Neuron (in vitro differentiated cells): Measurements from ENCODE around the gene KIFC3.
"Not testable (repeated sequence)": the region's sequence is repeated elsewhere in the genome, so short reads cannot be mapped to it uniquely, and the experiment has no call there.

Source experiments
- H2AFZ ChIP-seq: one replicate; pipeline ENCODE4 v1.6.1; 2013; ENCODE audit warnings: low read depth, mild to moderate bottlenecking, inconsistent platforms, low read length, moderate library complexity
- H3K27me3 ChIP-seq: one replicate; pipeline ENCODE4 v1.6.1; 2013; ENCODE audit warnings: low read length; ENCODE audit not compliant: insufficient read depth
- H3K36me3 ChIP-seq: one replicate; pipeline ENCODE4 v1.6.1; 2013; ENCODE audit warnings: low read length; ENCODE audit not compliant: insufficient read depth
- H3K4me1 ChIP-seq: one replicate; pipeline ENCODE4 v1.6.1; 2013; ENCODE audit warnings: low read length; ENCODE audit not compliant: insufficient read depth
- H3K4me3 ChIP-seq: 2 replicates; pipeline ENCODE4 v1.5.1; 2013; ENCODE audit warnings: mild to moderate bottlenecking, low read length, moderate library complexity
- H3K9me3 ChIP-seq: one replicate; pipeline ENCODE4 v1.6.1; 2013; ENCODE audit warnings: low read length

Gene KIFC3

GRCh38 chr16:57796014-57796413 lies 6.3 kb downstream of the KIFC3 start:
- H3K4me1 ChIP-seq, H3K36me3 ChIP-seq, H3K27me3 ChIP-seq, H3K9me3 ChIP-seq, H3K4me3 ChIP-seq, H2AFZ ChIP-seq: not testable (repeated sequence)

- H3K36me3 ChIP-seq, result no peaks in the 10 kb centered on the region
- no peaks in the 10 kb centered on the region for H3K27me3 ChIP-seq
- no peak overlapping the region for H2AFZ ChIP-seq
- H3K9me3 ChIP-seq, result no peaks in the 10 kb centered on the region
- no peaks in the 10 kb centered on the region for H3K4me1 ChIP-seq
- H3K4me3 ChIP-seq, result no peak overlapping the region
Measured at GRCh38 chr16:57795431-57795878, 6.8 kb downstream of the KIFC3 start.

- Histone ChIP-seq H3K27me3 (no peaks in the 10 kb centered on the region), H2AFZ (no peak overlapping the region), H3K36me3 (no peaks in the 10 kb centered on the region), H3K9me3 (no peaks in the 10 kb centered on the region), H3K4me3 (no peak overlapping the region), H3K4me1 (no peaks in the 10 kb centered on the region)
Measured at GRCh38 chr16:57794849-57795430, 7.4 kb downstream of the KIFC3 start.

- no peaks in the 10 kb centered on the region for H3K36me3 ChIP-seq
- no peaks in the 10 kb centered on the region for H3K4me1 ChIP-seq
- no peaks in the 10 kb centered on the region for H3K9me3 ChIP-seq
- no peak overlapping the region for H2AFZ ChIP-seq
- no peaks in the 10 kb centered on the region for H3K27me3 ChIP-seq
- no peak overlapping the region for H3K4me3 ChIP-seq
Measured at GRCh38 chr16:57791893-57792461, 10.3 kb downstream of the KIFC3 start.

GRCh38 chr16:57791195-57791892 lies 10.9 kb downstream of the KIFC3 start:
- Histone ChIP-seq H3K27me3 (no peaks in the 10 kb centered on the region), H2AFZ (no peak overlapping the region), H3K4me3 (no peak overlapping the region), H3K36me3 (no peaks in the 10 kb centered on the region), H3K9me3 (no peaks in the 10 kb centered on the region), H3K4me1 (no peaks in the 10 kb centered on the region)

- Histone ChIP-seq H3K4me3 (no peak overlapping the region), H3K36me3 (no peaks in the 10 kb centered on the region), H3K9me3 (no peaks in the 10 kb centered on the region), H2AFZ (no peak overlapping the region), H3K27me3 (no peaks in the 10 kb centered on the region), H3K4me1 (no peaks in the 10 kb centered on the region)
Measured at GRCh38 chr16:57788951-57789350, 13.3 kb downstream of the KIFC3 start.

- H3K36me3 ChIP-seq, result no peaks in the 10 kb centered on the region
- H3K27me3 ChIP-seq, result no peaks in the 10 kb centered on the region
Measured at GRCh38 chr16:57788252-57788841, 13.9 kb downstream of the KIFC3 start.

GRCh38 chr16:57787519-57787905 lies 14.8 kb downstream of the KIFC3 start:
- no peak overlapping the region for H2AFZ ChIP-seq
- H3K36me3 ChIP-seq, result no peaks in the 10 kb centered on the region
- H3K4me3 ChIP-seq, result no peak overlapping the region
- no peaks in the 10 kb centered on the region for H3K9me3 ChIP-seq
- H3K27me3 ChIP-seq, result no peaks in the 10 kb centered on the region
- H3K4me1 ChIP-seq, result no peaks in the 10 kb centered on the region

More at GRCh38 chr16:57788252-57788841, 13.9 kb downstream of the KIFC3 start:
- Histone ChIP-seq H3K4me1 (no peaks in the 10 kb centered on the region), H3K9me3 (no peaks in the 10 kb centered on the region), H2AFZ (no peak overlapping the region), H3K4me3 (no peak overlapping the region)

- Histone ChIP-seq H3K4me1 (no peaks in the 10 kb centered on the region), H3K9me3 (no peaks in the 10 kb centered on the region), H3K27me3 (no peaks in the 10 kb centered on the region), H2AFZ (no peak overlapping the region), H3K36me3 (no peaks in the 10 kb centered on the region), H3K4me3 (no peak overlapping the region)
Measured at GRCh38 chr16:57786632-57787518, 15.4 kb downstream of the KIFC3 start.

- Histone ChIP-seq H3K9me3 (no peaks in the 10 kb centered on the region), H2AFZ (no peak overlapping the region), H3K36me3 (no peaks in the 10 kb centered on the region), H3K4me1 (no peaks in the 10 kb centered on the region), H3K4me3 (no peak overlapping the region), H3K27me3 (no peaks in the 10 kb centered on the region)
Measured at GRCh38 chr16:57785924-57786323, 16.4 kb downstream of the KIFC3 start.

GRCh38 chr16:57785385-57785784 lies 16.9 kb downstream of the KIFC3 start:
- no peaks in the 10 kb centered on the region for H3K36me3 ChIP-seq
- H3K9me3 ChIP-seq, result no peaks in the 10 kb centered on the region
- H3K4me3 ChIP-seq, result no peak overlapping the region
- no peaks in the 10 kb centered on the region for H3K27me3 ChIP-seq
- no peaks in the 10 kb centered on the region for H3K4me1 ChIP-seq
- H2AFZ ChIP-seq, result no peak overlapping the region

GRCh38 chr16:57784334-57784733 lies 18.0 kb downstream of the KIFC3 start:
- no peaks in the 10 kb centered on the region for H3K36me3 ChIP-seq
- no peak overlapping the region for H2AFZ ChIP-seq
- H3K4me3 ChIP-seq, result no peak overlapping the region
- no peaks in the 10 kb centered on the region for H3K9me3 ChIP-seq
- no peaks in the 10 kb centered on the region for H3K27me3 ChIP-seq
- H3K4me1 ChIP-seq, result no peaks in the 10 kb centered on the region

- Histone ChIP-seq H3K36me3 (no peaks in the 10 kb centered on the region), H3K9me3 (no peaks in the 10 kb centered on the region), H3K4me3 (no peak overlapping the region), H3K4me1 (no peaks in the 10 kb centered on the region), H3K27me3 (no peaks in the 10 kb centered on the region), H2AFZ (no peak overlapping the region)
Measured at GRCh38 chr16:57783883-57784282, 18.4 kb downstream of the KIFC3 start.
